ENCODE data around the gene HTT. TPM values are rescaled to one million over a fixed set of nuclear protein-coding genes. Genes with fewer than 3 reads are reported as not detected.

The HTT gene
- total RNA-seq, 2 donors from 2014 or later, result 56.3 to 89.5 TPM

DNA sequence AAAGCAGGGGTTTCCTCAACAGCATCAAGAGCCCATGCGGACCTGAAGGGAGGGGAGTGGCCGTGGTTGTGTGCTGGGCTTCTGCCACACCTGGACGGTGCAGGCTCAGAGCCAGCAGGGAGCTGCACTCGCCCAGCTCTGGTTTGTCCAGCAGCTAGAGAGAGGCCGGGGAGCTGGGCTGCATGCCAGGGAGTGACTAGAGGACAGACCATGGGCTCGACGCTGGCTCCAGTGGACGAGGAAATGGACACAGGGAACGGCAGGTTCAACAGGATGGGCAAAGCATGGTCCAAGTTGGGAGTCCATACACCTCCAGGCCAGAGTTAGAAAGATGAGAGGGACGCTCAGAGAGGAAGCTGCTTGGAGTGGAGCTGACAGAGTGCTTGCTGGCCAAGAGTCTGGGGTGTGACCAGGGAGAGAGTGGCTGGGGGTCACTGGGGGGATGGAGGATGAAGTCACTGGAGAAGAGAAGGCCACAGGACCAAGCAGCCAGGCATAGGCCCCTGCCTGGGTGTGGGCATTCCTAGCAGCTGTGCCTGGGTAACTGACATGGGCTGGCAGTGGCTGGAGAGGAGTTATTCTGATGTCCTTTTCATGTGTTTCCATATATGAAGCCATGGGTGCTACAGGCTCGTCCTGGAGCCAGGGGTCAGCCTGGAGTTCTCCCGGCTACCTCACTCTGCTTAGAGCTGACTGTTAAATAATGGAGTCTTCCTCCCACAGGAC, 43.0 kb upstream of the HTT start:
- no peak overlapping the region for H3K4me3 ChIP-seq
- TF ChIP-seq CTCF (IDR thresholded peaks at IDR 0.05), result no peak
- DNase-seq (ENCODE audit: low spot score), result no peak
- H3K4me1 ChIP-seq (ENCODE audit: control insufficient read depth in 1 of 2, low read depth in 2 of 2), result no peaks in the 10 kb centered on the region
- H3K9me3 ChIP-seq, result no peaks in the 10 kb centered on the region
- H3K36me3 ChIP-seq, result no peaks in the 10 kb centered on the region
- no peak for ATAC-seq (ENCODE audit: insufficient number of reproducible peaks, low FRiP score, low read depth)
- H3K27me3 ChIP-seq (replicated peaks; ENCODE audit: insufficient read depth), result no peaks in the 10 kb centered on the region
- no peak overlapping the region for H3K27ac ChIP-seq

DNA sequence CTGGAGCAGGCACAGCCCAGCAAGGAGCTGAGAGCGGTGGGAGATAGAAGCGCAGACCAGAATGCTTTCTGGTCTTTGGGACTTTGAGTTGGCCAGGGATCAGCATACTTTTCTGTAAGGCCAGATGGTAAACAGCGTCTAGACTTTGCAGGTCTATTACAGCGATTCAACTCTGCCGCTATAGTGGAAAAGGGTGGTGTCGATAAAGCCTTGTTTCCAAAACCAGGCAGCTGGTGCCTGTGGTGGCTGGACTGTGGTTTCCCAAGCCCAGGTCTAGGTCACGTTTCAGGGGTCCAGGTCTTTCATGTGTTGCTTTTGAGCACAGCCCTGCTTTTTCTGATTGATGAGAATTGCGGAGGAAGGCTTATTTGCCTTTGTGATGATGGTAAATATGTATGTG, 40.2 kb upstream of the HTT start:
- no peak for DNase-seq (ENCODE audit: low spot score)

GRCh38 chr4:3035249-3035648, 39.2 kb upstream of the HTT start:
- Histone ChIP-seq H3K36me3 (no peaks in the 10 kb centered on the region), H3K9me3 (no peaks in the 10 kb centered on the region), H3K4me3 (no peak overlapping the region), H3K27ac (no peak overlapping the region), H3K4me1 (ENCODE audit: control insufficient read depth in 1 of 2, low read depth in 2 of 2) (peaks cover 4 to 13% of the 10 kb centered on the region in 2 donors), H3K27me3 (replicated peaks; ENCODE audit: insufficient read depth) (no peaks in the 10 kb centered on the region)
- DNase-seq (ENCODE audit: low spot score) (no peak), ATAC-seq (ENCODE audit: insufficient number of reproducible peaks, low FRiP score, low read depth) (no peak)
- TF ChIP-seq CTCF (IDR thresholded peaks at IDR 0.05), result no peak

More for the DNA sequence above, 40.2 kb upstream of the HTT start:
- TF ChIP-seq CTCF (IDR thresholded peaks at IDR 0.05), result no peak
- no peaks in the 10 kb centered on the region for H3K36me3 ChIP-seq
- H3K4me3 ChIP-seq, result no peak overlapping the region
- no peak overlapping the region for H3K27ac ChIP-seq
- H3K4me1 ChIP-seq (ENCODE audit: control insufficient read depth in 1 of 2, low read depth in 2 of 2), result peaks cover 4 to 13% of the 10 kb centered on the region in 2 donors
- no peak for ATAC-seq (ENCODE audit: insufficient number of reproducible peaks, low FRiP score, low read depth)
- no peaks in the 10 kb centered on the region for H3K9me3 ChIP-seq
- H3K27me3 ChIP-seq (replicated peaks; ENCODE audit: insufficient read depth), result no peaks in the 10 kb centered on the region

- DNase-seq (ENCODE audit: low spot score), result no peak
- H3K4me1 ChIP-seq (ENCODE audit: control insufficient read depth in 1 of 2, low read depth in 2 of 2), result peaks cover 4 to 13% of the 10 kb centered on the region in 2 donors
- ATAC-seq (ENCODE audit: insufficient number of reproducible peaks, low FRiP score, low read depth), result no peak
Observed at GRCh38 chr4:3035674-3036073, 38.8 kb upstream of the HTT start.

More at GRCh38 chr4:3035674-3036073, 38.8 kb upstream of the HTT start:
- no peak overlapping the region for H3K4me3 ChIP-seq
- H3K27ac ChIP-seq, result no peak overlapping the region
- H3K27me3 ChIP-seq (replicated peaks; ENCODE audit: insufficient read depth), result no peaks in the 10 kb centered on the region
- no peaks in the 10 kb centered on the region for H3K9me3 ChIP-seq
- no peaks in the 10 kb centered on the region for H3K36me3 ChIP-seq
- TF ChIP-seq CTCF (IDR thresholded peaks at IDR 0.05), result no peak

Data from thoracic aorta (tissue), 2 donors.